Bone marrow (tissue), 2 donors: ENCODE measurements around the gene EPB42.
"Not testable (repeated sequence)": the region's sequence is repeated elsewhere in the genome, so short reads cannot be mapped to it uniquely, and the experiment has no call there.

Experiments
- DNase-seq, 2 donors: peaks; one replicate each; lab custom pipeline; 2025; lab: John Stamatoyannopoulos, UW

Gene EPB42

GRCh38 chr15:43241100-43241499, 20.3 kb upstream of the EPB42 start:
- no peak for DNase-seq

GRCh38 chr15:43239732-43240491, 19.1 kb upstream of the EPB42 start:
- peak in 1 of 2 donors; percentile 77 for DNase-seq

- DNase-seq = no peak
These were observed 17.9 kb upstream of the EPB42 start for GRCh38 chr15:43238671-43239131.

- DNase-seq = no peak
These were observed 17.1 kb upstream of the EPB42 start for GRCh38 chr15:43237842-43238470.

GRCh38 chr15:43235536-43235935, 14.7 kb upstream of the EPB42 start:
- no peak for DNase-seq

- DNase-seq = no peak
These were observed 11.6 kb upstream of the EPB42 start for GRCh38 chr15:43232289-43232874.

- DNase-seq = no peak
These were observed 9.9 kb upstream of the EPB42 start for GRCh38 chr15:43230640-43231115.

GRCh38 chr15:43229977-43230376, 9.2 kb upstream of the EPB42 start:
- DNase-seq = no peak

GRCh38 chr15:43226436-43227305, 5.9 kb upstream of the EPB42 start:
- DNase-seq = no peak

- DNase-seq = not testable (repeated sequence)
These were observed 5.1 kb upstream of the EPB42 start for GRCh38 chr15:43225950-43226255.

- DNase-seq = peak in 1 of 2 donors; percentile 78
These were observed 4.6 kb upstream of the EPB42 start for GRCh38 chr15:43225201-43225949.

- DNase-seq = no peak
These were observed 604 bp upstream of the EPB42 start for GRCh38 chr15:43221422-43221821.

GRCh38 chr15:43219929-43220928, 589 bp downstream of the EPB42 start:
- DNase-seq = no peak

GRCh38 chr15:43218908-43219706, 1.7 kb downstream of the EPB42 start:
- DNase-seq = no peak

GRCh38 chr15:43215961-43216360, 4.9 kb downstream of the EPB42 start:
- DNase-seq = no peak

- DNase-seq = no peak
These were observed 6.1 kb downstream of the EPB42 start for GRCh38 chr15:43214592-43215295.

- DNase-seq = no peak
These were observed 6.6 kb downstream of the EPB42 start for GRCh38 chr15:43214169-43214568.

GRCh38 chr15:43213466-43213865, 7.4 kb downstream of the EPB42 start:
- DNase-seq = no peak

GRCh38 chr15:43212951-43213350, 7.9 kb downstream of the EPB42 start:
- DNase-seq = no peak
